Activated CD4-positive, CD25-positive, alpha-beta regulatory T cell (primary cell): ENCODE measurements around the gene UGP2.
A peak's percentile ranks its signal among the peaks of the same experiment; 100 is the strongest.

Experiments used
- DNase-seq, 4 experiments: peaks; one replicate each; lab custom pipeline; 2025; lab: John Stamatoyannopoulos, UW

Gene UGP2

GRCh38 chr2:63865159-63865799 lies 23.6 kb downstream of the UGP2 start:
- no peak for DNase-seq

- DNase-seq: no peak
Observed at GRCh38 chr2:63866009-63866709, 24.5 kb downstream of the UGP2 start.

GRCh38 chr2:63870679-63871078 lies 29.0 kb downstream of the UGP2 start:
- no peak for DNase-seq

GRCh38 chr2:63871864-63872263 lies 30.2 kb downstream of the UGP2 start:
- no peak for DNase-seq

GRCh38 chr2:63872571-63873328 lies 31.1 kb downstream of the UGP2 start:
- DNase-seq: no peak

GRCh38 chr2:63874204-63875130 lies 32.8 kb downstream of the UGP2 start:
- DNase-seq: no peak

- no peak for DNase-seq
Observed at GRCh38 chr2:63875131-63875527, 33.4 kb downstream of the UGP2 start.

GRCh38 chr2:63875559-63876245 lies 34.0 kb downstream of the UGP2 start:
- DNase-seq: no peak

GRCh38 chr2:63876311-63876710 lies 34.6 kb downstream of the UGP2 start:
- DNase-seq: no peak

GRCh38 chr2:63878486-63878885 lies 36.8 kb downstream of the UGP2 start:
- DNase-seq: no peak

- no peak for DNase-seq
Observed at GRCh38 chr2:63879876-63880433, 38.3 kb downstream of the UGP2 start.

GRCh38 chr2:63880625-63881024 lies 38.9 kb downstream of the UGP2 start:
- DNase-seq: no peak

GRCh38 chr2:63881205-63881604 lies 39.5 kb downstream of the UGP2 start:
- no peak for DNase-seq

GRCh38 chr2:63882395-63883105 lies 40.9 kb downstream of the UGP2 start:
- DNase-seq: no peak

GRCh38 chr2:63886445-63886844 lies 44.7 kb downstream of the UGP2 start:
- DNase-seq: no peak

- DNase-seq: no peak
Observed at GRCh38 chr2:63888053-63888452, 46.4 kb downstream of the UGP2 start.

GRCh38 chr2:63888490-63889402 lies 47.0 kb downstream of the UGP2 start:
- peak in 3 of 4 experiments; percentile 1 to 5 (median 3) for DNase-seq

GRCh38 chr2:63890678-63891077 lies 49.0 kb downstream of the UGP2 start:
- no peak for DNase-seq

- no peak for DNase-seq
Observed at GRCh38 chr2:63891488-63892030, 49.9 kb downstream of the UGP2 start.
